Measurements from ENCODE around the gene RUNDC1.

- no peak for TF ChIP-seq CTCF (IDR thresholded peaks at IDR 0.05)
- TF ChIP-seq POLR2AphosphoS5 (IDR thresholded peaks at IDR 0.05; ENCODE audit: low read depth, low read length) = no peak
- no peak for TF ChIP-seq SIN3A (IDR thresholded peaks at IDR 0.05; ENCODE audit: borderline replicate concordance, insufficient read depth, low read depth, low read length)
- no peak for TF ChIP-seq TCF7L2 (IDR thresholded peaks at IDR 0.05; ENCODE audit: low read depth, low read length)
- TF ChIP-seq REST (IDR thresholded peaks at IDR 0.05; ENCODE audit: insufficient read depth in 1 of 2, low read depth in 2 of 2, low read length in 1 of 2) = no peak
These were observed 30.4 kb downstream of the RUNDC1 start for GRCh38 chr17:43010667-43011308.
